GM12875 (cell line): ENCODE results near the gene GPR31.
A peak's percentile ranks its signal among the peaks of the same experiment; 100 is the strongest.

ENCODE experiments used
- H3K4me3 ChIP-seq: one replicate; pipeline ENCODE4 v1.5.1; 2011; ENCODE audit warnings: low read depth, low read length, control low read depth
- CTCF ChIP-seq: IDR thresholded peaks from 2 replicates; pipeline ENCODE4 v1.5.1; 2011; ENCODE audit warnings: low read depth, mild to moderate bottlenecking, control low read depth, inconsistent platforms, low read length, moderate library complexity, borderline replicate concordance; ENCODE audit not compliant: insufficient read depth

GPR31 gene

DNA sequence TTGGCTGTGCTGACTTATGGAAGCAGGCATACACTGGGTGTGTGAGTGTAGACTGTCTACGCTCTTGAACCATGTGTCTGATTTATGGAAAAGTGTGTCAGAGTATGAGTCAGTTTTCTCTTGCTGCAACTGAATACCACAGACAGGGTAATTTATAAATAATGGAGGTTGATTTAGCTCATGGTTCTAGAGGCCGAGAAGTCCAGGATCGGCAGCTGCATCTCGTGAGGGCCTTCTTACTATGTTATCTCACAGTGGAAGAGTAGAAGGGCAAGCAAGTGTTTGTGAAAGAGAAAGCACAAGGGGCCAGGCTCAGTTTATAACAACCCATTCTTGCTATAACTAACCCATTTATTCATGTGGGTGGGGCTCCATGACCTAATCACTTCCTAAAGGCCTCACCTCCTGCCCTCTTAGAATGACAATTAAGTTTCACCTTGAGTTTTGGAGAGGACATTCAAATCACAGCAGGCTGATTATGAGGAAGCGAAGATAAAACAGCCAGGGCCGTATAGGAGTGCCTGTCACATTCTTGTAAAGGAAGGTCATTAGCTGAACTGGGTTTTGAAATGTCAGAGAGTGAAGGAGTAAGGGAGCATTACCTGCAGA is 6.7 kb downstream of the GPR31 start:
- TF ChIP-seq CTCF = no peak

GRCh38 chr6:167148997-167149396 is 8.8 kb downstream of the GPR31 start:
- H3K4me3 ChIP-seq = no peak overlapping the region
- TF ChIP-seq CTCF = no peak

More for the DNA sequence above, 6.7 kb downstream of the GPR31 start:
- peak overlapping the region; percentile 3 for H3K4me3 ChIP-seq

- no peak overlapping the region for H3K4me3 ChIP-seq
- TF ChIP-seq CTCF = no peak
Measured at GRCh38 chr6:167148021-167148420, 9.8 kb downstream of the GPR31 start.

DNA sequence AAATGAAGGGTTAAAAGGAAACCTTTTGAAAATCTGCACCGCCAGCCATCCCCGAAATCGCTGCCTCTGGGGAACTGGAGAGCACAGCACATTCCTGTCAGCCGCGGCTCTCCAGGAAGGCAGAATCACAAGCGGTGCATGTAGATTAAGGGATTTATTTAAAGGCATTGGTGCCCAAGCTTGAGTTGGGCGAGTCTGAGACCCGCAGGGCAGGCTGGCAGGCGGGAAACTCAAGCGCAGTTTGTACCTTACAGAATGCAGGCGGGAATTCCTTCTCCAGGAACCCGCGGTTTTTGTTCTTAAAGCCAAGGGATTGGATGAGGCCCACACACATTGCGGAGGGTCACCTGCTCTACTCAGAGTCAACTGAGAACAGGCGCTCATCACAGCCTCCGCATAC is 10.8 kb downstream of the GPR31 start:
- no peak overlapping the region for H3K4me3 ChIP-seq
- TF ChIP-seq CTCF = no peak

DNA sequence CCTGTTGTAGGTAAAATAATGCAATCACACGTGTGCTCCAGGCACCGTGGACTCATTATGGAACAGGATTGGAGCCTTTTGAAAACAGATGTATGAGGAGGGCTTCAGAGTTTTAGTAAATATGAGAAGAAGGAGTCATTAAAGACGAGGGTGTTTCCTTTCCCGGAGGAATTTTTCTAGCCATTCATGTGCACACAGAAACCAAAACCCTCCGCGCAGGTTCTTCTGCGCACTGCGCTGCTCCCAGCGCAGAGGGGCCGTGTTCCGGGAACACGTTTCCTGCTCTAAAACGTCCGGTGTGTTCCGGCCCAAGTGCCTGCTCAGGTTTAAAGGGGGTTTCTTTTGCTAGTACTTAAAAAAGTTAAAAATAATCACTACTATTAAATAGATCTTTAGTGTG is 11.6 kb downstream of the GPR31 start:
- no peak for TF ChIP-seq CTCF
- H3K4me3 ChIP-seq = no peak overlapping the region

- no peak overlapping the region for H3K4me3 ChIP-seq
- TF ChIP-seq CTCF = no peak
Measured at GRCh38 chr6:167145461-167145860, 12.3 kb downstream of the GPR31 start.

DNA sequence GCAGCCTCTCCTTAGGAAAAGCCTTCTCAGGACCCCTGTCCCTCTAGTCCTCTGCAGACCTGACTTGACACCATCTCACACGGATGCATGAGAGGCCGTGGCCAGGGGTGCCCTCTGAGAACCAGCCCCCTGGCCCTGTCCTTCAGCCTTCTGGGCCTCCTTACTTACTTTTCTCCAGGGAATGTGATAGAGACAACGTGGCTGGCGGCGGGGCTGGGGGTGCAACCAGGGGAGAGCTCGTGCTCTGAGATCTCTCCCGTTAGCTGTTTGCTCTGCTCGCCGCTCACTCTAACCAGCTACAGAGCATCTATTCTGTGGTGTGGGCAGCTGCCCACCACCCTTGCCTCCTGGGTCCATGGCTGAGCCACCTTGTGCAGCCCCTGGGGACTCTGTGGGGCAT is 14.7 kb downstream of the GPR31 start:
- no peak overlapping the region for H3K4me3 ChIP-seq
- TF ChIP-seq CTCF = no peak
